OCI-LY7 (cell line): ENCODE data around the gene WDR64. TPM values are rescaled to one million over a fixed set of nuclear protein-coding genes. Genes with fewer than 3 reads are reported as not detected.

Source experiments
- BruUV-seq: library from RNA; stranded (reverse); fragments of 400-500 nt; replicated peaks from 2 replicates; lab custom pipeline; 2021; lab: Mats Ljungman, UMichigan
- CTCF ChIA-PET: fragments of 300-600 bp; sonication (Branson Sonifier 250); formaldehyde crosslinking; loops from one replicate; lab custom pipeline; 2022; ENCODE audit warnings: antibody characterized with exemption; ENCODE audit not compliant: unreplicated experiment; lab: Charles Lee
- POLR2A ChIA-PET: fragments of 300-600 bp; sonication (Branson Sonifier 250); formaldehyde crosslinking; loops from one replicate; lab custom pipeline; 2022; ENCODE audit warnings: antibody characterized with exemption; lab: Charles Lee
- DNase-seq: peaks from one replicate; pipeline ENCODE4 v3.0.0-alpha.2; 2015; ENCODE audit warnings: low spot score
- H2AFZ ChIP-seq: fragments of 200-600 bp; sonication (generic), shearing (Covaris generic); 2 replicates; pipeline ENCODE4 v1.6.1; 2014; ENCODE audit warnings: mild to moderate bottlenecking, antibody characterized with exemption, low read length, moderate library complexity
- H3K27ac ChIP-seq: fragments of 200-600 bp; sonication (generic); 2 replicates; pipeline ENCODE4 v1.5.1; 2014; ENCODE audit warnings: mixed run types, low read depth, mild to moderate bottlenecking, moderate library complexity, low read length, inconsistent platforms; ENCODE audit not compliant: poor library complexity, severe bottlenecking
- H3K36me3 ChIP-seq: fragments of 200-600 bp; sonication (generic); 2 replicates; pipeline ENCODE4 v1.6.1; 2014; ENCODE audit warnings: mild to moderate bottlenecking, antibody characterized with exemption, low read length, moderate library complexity, mixed read lengths; ENCODE audit not compliant: insufficient read depth
- H3K4me1 ChIP-seq: fragments of 200-600 bp; sonication (generic); 2 replicates; pipeline ENCODE4 v1.5.1; 2014; ENCODE audit warnings: mild to moderate bottlenecking, low read length; ENCODE audit not compliant: insufficient read depth, poor library complexity, severe bottlenecking
- H3K4me2 ChIP-seq: fragments of 200-600 bp; sonication (generic); 2 replicates; pipeline ENCODE4 v1.6.1; 2014; ENCODE audit warnings: mild to moderate bottlenecking, low read length
- H3K4me3 ChIP-seq: fragments of 200-600 bp; sonication (generic); 2 replicates; pipeline ENCODE4 v1.5.1; 2014; ENCODE audit warnings: mild to moderate bottlenecking, low read depth, low read length; ENCODE audit not compliant: poor library complexity, severe bottlenecking
- H3K79me2 ChIP-seq: fragments of 200-600 bp; sonication (generic); 2 replicates; pipeline ENCODE4 v1.6.1; 2016; ENCODE audit warnings: low read depth, mild to moderate bottlenecking, low read length, moderate library complexity, mixed read lengths; ENCODE audit not compliant: insufficient read depth
- H3K9me2 ChIP-seq: fragments of 200-600 bp; sonication (generic); 2 replicates; pipeline ENCODE4 v1.6.1; 2016; ENCODE audit warnings: mild to moderate bottlenecking, low read length, mixed read lengths; ENCODE audit not compliant: insufficient read depth
- H3K9me3 ChIP-seq: fragments of 200-600 bp; sonication (generic); 2 replicates; pipeline ENCODE4 v1.6.1; 2014; ENCODE audit warnings: mild to moderate bottlenecking, mixed run types, low read length, mixed read lengths
- H4K20me1 ChIP-seq: fragments of 200-600 bp; sonication (generic); 2 replicates; pipeline ENCODE4 v1.6.1; 2014; ENCODE audit warnings: mild to moderate bottlenecking, antibody characterized with exemption, low read length, moderate library complexity, mixed read lengths; ENCODE audit not compliant: insufficient read depth
- EZH2phosphoT487 ChIP-seq: fragments of 200-600 bp; sonication (generic); IDR thresholded peaks from 2 replicates; pipeline ENCODE4 v1.6.1; 2018; ENCODE audit warnings: low read depth, borderline replicate concordance, mild to moderate bottlenecking, mixed run types, antibody characterized with exemption, low read length, moderate library complexity, mixed read lengths
- intact Hi-C: fragments of 100-400 bp; cut with micrococcal nuclease; formaldehyde crosslinking; loops from one replicate; pipeline ENCODE4 v1.10.0; 2022; ENCODE audit not compliant: unreplicated experiment
- total RNA-seq, 2 experiments: library from RNA; depleted of rRNA in 1 of 2; stranded (reverse); fragments of >200 nt in 1 of 2; shearing (Covaris generic) in 1 of 2; gene quantifications; 2 replicates each; pipeline ENCODE4 v1.2.3, GENCODE V29; 2014 to 2022
- TF ChIP-seq, protein P1 (sequence below): fragments of 200-600 bp; sonication (generic); conservative IDR thresholded peaks from 2 replicates; pipeline ENCODE4 v1.5.1; 2014; ENCODE audit warnings: mild to moderate bottlenecking, antibody characterized with exemption, low read length, moderate library complexity, mixed read lengths

WDR64 gene
- total RNA-seq, 2 experiments from 2014 or later = not detected

DNA sequence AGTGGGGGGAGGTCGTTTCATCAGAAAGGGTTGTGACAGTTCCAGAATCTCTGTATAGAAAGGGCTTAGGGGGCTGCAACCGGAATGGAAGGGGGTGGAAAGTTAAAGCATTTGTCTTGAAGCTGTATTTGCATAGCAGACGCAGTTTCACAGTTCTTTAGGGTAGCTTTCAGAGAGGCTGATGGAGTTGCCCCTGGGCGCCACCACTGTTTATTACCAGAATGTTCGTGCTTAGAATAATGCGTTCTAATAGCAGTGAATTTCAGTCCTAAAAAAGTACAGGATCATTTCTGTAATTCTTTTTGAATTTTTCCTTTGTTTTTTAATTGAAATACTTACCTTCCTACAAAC is 197.2 kb downstream of the WDR64 start:
- H3K36me3 ChIP-seq = peaks cover 56% of the 10 kb centered on the region
- no peak overlapping the region; the same call in 1 of the 2 replicates for H2AFZ ChIP-seq
- CTCF ChIA-PET = no interaction called here
- no TSS peak for BruUV-seq
- peak overlapping the region; percentile 88 for H3K4me2 ChIP-seq
- H4K20me1 ChIP-seq = peaks cover 15% of the 10 kb centered on the region; the same call in 1 of the 2 replicates
- TF ChIP-seq, protein P1, sequence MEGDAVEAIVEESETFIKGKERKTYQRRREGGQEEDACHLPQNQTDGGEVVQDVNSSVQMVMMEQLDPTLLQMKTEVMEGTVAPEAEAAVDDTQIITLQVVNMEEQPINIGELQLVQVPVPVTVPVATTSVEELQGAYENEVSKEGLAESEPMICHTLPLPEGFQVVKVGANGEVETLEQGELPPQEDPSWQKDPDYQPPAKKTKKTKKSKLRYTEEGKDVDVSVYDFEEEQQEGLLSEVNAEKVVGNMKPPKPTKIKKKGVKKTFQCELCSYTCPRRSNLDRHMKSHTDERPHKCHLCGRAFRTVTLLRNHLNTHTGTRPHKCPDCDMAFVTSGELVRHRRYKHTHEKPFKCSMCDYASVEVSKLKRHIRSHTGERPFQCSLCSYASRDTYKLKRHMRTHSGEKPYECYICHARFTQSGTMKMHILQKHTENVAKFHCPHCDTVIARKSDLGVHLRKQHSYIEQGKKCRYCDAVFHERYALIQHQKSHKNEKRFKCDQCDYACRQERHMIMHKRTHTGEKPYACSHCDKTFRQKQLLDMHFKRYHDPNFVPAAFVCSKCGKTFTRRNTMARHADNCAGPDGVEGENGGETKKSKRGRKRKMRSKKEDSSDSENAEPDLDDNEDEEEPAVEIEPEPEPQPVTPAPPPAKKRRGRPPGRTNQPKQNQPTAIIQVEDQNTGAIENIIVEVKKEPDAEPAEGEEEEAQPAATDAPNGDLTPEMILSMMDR = peak; percentile 55
- TF ChIP-seq EZH2phosphoT487 = no peak
- H3K4me3 ChIP-seq = peak overlapping the region; percentile 98
- H3K4me1 ChIP-seq = peaks cover 26% of the 10 kb centered on the region
- peaks cover 43% of the 10 kb centered on the region for H3K79me2 ChIP-seq
- H3K9me3 ChIP-seq = no peaks in the 10 kb centered on the region
- H3K9me2 ChIP-seq = no peaks in the 10 kb centered on the region
- intact Hi-C loops = loop anchor here (2.0 to 5.0 kb wide), 3 partner anchors 209 to 317 kb away; partner anchors contain the start of genes CHML, KMO and OPN3
- DNase-seq = peak; percentile 55
- H3K27ac ChIP-seq = peak overlapping the region; percentile 94
- POLR2A ChIA-PET = interaction anchor here (0.6 to 2.2 kb wide), 6 partner anchors 10 to 341 kb away, joined by 3 to 11 read pairs (median 4); no protein-coding TSS in a partner anchor

Other genes with a start within 250 kb of the WDR64 start
- 44.0 and 45.5 TPM in 2 replicates for gene FH, start 132.5 kb upstream of the WDR64 start, total RNA-seq (2014; rRNA removed; shearing (Covaris generic))
- gene FH, start 132.5 kb upstream of the WDR64 start, total RNA-seq (2022) = 72.1 and 74.6 TPM in 2 replicates
- gene KMO, start 119.9 kb upstream of the WDR64 start, total RNA-seq (2014; rRNA removed; shearing (Covaris generic)) = 3.2 and 5.5 TPM in 2 replicates
- 10.4 and 14.2 TPM in 2 replicates for gene KMO, start 119.9 kb upstream of the WDR64 start, total RNA-seq (2022)
- gene CHML, start 11.9 kb upstream of the WDR64 start, total RNA-seq (2014; rRNA removed; shearing (Covaris generic)) = 19.2 and 22.6 TPM in 2 replicates
- gene CHML, start 11.9 kb upstream of the WDR64 start, total RNA-seq (2022) = 10.7 and 10.8 TPM in 2 replicates
- 18.9 and 19.8 TPM in 2 replicates for gene OPN3, start 11.9 kb upstream of the WDR64 start, total RNA-seq (2014; rRNA removed; shearing (Covaris generic))
- gene OPN3, start 11.9 kb upstream of the WDR64 start, total RNA-seq (2022) = 10.7 and 14.3 TPM in 2 replicates
- 60.3 and 67.7 TPM in 2 replicates for gene EXO1, start 195.9 kb downstream of the WDR64 start, total RNA-seq (2014; rRNA removed; shearing (Covaris generic))
- 66.3 and 78.0 TPM in 2 replicates for gene EXO1, start 195.9 kb downstream of the WDR64 start, total RNA-seq (2022)